Suppressor macrophage (primary cell): ENCODE data around the gene SFMBT2.
"Not testable (repeated sequence)": the region's sequence is repeated elsewhere in the genome, so short reads cannot be mapped to it uniquely, and the experiment has no call there.

Experiments
- DNase-seq, 4 experiments: peaks; one replicate each; pipeline ENCODE4 v3.0.0-alpha.2; 2020 to 2022

Gene SFMBT2

GRCh38 chr10:7210516-7210915, 200.3 kb downstream of the SFMBT2 start:
- DNase-seq, result no peak

GRCh38 chr10:7209458-7209857, 201.4 kb downstream of the SFMBT2 start:
- no peak for DNase-seq

DNA sequence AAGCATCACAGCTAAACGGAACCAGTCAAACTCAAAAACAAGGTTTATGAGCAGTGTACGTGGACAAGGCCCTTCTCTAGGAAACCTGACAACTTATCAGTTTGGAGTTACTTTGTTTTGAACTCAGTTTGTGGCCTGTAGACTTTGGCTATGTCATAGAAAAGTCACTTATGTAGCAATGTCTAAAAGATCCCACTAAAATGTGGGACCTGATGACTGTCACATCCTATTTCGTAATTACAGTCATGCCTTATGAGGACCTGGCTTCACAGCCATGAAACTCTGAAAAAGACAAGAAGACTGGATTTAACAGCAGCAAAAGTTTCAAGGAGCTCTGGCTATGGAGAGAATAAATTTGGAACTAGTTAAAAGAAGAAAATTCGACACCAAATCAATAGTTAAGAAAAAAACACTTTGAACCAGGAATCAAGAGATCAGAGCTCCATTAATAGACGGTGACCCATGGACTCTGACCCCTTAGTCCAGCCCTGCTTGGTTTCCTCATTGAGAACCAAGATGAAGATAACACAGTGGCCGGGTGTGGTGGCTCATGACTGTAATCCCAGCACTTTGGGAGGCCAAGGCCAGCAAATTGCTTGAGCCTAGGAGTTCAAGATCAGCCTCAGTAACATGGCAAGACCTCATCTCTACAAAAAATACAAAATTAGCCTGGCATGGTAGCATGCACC, 204.3 kb downstream of the SFMBT2 start:
- DNase-seq, result peak; percentile 37 to 79 (median 60)

DNA sequence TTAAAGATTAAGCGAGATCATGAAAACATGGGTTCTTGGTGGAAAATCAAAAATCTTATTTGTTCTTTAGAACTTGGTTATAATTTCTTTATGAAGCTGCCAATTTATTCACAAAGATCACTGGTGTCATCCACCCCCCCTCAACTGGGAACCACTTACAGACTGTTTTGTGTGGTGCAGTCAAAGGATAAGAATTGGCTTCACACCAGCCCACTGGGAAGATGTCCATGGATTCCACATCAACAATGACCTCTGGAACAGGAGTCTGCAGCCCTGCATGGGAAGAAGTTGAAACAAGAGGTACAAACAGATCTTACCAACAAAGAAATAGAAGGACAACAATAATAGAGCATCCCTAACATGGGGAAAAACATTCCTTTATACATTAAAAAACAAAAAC, 205.2 kb downstream of the SFMBT2 start:
- no peak for DNase-seq

DNA sequence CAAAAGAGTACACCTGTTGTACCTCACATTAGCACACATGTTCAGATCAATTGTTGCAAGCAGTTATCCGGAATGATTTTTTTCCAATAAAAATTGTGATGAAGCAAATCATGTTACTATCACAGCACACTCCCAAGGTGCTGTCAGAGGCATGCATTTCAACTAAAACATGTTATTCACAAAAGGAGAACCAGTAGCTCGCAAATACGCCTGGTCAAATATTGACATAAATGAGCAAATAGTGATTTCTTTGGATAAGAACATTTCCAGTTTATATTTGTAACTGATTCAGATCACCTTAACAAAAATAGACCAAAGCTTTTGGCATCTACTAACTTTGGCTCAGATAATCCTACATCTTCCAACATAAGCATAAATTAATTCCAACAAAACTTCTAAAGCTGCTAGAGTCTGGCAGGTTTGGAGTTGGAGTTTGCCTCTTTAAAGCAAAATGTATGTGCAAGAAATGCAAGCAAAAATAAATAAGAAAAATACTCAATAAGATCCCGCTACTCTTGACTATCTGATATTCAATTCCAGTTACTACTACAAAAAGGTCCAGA, 208.0 kb downstream of the SFMBT2 start:
- DNase-seq, result no peak

GRCh38 chr10:7199152-7199760, 211.6 kb downstream of the SFMBT2 start:
- DNase-seq, result no peak

DNA sequence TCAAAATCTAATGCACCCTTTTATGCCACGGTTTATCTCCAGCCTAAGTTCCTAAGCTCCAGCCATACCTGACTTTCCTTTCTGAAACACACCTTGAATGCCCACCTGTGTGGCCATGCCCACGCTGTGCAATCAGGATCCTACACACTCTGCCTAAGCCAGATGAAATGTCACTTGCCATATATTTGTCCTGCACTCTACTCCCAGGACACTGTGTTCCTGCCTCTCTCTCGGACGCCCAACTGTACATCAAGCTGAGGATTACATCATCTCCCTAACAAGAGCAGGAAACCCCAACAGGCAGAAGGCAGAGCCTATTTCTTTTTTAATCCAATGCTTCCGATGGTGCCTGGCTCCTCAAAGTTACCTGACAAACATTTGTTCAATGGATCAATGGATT, 214.6 kb downstream of the SFMBT2 start:
- no peak for DNase-seq

DNA sequence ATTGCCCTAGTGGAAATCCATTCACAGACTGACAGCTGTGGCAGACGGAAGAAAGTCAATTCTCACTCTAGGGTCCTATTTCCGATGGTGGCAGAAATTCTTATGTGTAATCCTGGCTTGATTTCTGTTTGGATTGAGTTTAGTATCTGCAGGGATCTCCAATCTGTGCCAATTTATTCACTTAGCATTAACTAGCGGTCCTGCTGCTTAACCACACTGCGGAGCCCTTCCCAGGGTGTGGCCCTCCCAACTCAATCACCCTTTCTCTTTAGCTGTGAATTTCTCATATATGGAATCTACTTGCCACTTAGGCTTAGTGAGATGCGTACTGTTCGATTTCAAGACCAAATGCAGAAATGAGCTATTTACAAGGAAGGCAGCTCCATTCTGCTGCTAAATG, 215.7 kb downstream of the SFMBT2 start:
- no peak for DNase-seq

DNA sequence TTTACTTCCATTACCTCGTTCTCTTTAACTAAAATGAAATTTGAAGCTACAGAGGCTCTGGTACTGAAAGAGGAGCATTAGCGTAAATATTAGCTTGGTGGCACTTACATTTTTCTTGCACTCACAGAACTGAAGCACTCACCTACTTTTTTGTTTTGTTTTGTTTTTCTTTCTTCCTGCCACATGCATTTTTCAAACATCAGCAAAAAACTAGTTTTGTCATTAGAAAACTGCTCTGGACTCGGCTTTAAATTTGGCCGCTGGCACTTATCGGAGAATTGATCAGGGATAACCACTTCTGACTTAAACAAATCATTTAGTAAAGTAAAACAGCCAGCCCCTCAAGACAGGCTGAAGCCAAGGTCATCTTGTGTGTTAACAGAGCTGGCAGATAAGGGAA, 216.3 kb downstream of the SFMBT2 start:
- DNase-seq, result no peak

DNA sequence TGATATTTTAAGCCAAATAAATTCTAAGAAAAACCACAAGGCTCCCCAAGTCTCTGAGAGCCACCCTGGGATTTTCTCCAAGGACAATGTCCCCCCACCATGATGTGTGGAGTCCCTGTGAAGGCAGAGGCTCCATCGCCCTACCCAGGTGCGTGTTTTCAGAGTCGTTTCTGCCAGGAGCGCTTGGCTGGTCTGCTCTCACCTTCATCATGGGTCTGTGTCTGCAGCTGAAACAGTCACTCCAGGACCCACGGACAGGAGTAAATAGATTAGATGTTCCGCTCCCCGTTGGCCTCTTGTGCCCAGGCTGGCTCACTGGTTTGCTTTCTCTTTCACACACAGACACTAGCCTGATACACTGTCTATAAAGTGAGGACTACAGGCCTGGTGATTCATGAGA, 217.5 kb downstream of the SFMBT2 start:
- DNase-seq, result no peak

GRCh38 chr10:7192831-7193361, 217.9 kb downstream of the SFMBT2 start:
- no peak for DNase-seq

- no peak for DNase-seq
These were observed 218.8 kb downstream of the SFMBT2 start for GRCh38 chr10:7192061-7192460.

- peak in 2 of 4 experiments; percentile 25 to 30 for DNase-seq
These were observed 220.1 kb downstream of the SFMBT2 start for GRCh38 chr10:7190772-7191171.

DNA sequence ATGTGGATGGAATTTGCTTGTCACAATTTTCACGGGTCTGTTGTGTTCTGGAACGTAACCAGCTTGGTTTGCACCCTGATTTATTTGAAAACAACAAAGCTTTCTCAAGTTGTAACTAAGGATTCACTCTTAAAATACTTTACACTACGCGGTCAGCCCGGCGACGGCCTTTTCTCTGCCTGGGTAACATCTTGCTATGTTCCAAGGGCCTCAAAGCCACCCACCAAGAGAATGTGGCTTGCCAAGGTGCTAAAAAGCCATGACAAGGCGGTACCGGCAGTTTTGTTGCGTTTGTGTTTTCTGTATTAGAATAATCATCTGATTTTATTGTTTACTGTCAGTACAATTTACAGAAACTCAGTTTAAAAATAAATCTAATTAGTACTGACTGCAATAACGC, 220.9 kb downstream of the SFMBT2 start:
- DNase-seq, result no peak

- DNase-seq, result peak; percentile 38 to 75 (median 59)
These were observed 222.3 kb downstream of the SFMBT2 start for GRCh38 chr10:7188456-7189050.

DNA sequence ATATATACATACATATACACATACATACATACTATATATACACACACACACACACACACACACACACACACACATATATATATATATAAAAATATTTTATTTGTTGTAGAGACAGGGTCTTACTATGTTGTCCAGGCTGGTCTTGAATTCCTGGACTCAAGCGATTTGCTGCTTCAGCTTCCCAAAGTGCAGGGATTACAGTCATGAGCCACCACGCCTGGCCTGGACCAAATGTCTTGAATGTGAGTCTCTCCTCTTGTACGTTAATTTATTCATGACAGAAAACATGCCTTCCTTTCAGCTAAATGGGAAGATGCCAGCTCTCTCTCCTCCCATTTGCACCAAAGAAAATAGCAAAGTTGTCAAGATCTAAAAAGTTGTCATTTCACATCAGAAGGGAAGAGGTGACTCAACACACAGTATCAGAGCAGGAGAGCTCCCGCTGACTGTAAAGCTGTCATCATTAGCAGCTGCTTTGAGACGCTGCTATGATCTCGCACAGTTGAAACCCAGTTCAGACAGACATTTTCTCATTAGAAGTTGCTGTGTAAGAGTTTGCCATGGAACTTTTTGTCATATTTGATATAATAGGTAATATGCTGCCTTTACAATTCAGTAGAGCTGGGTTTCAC, 224.3 kb downstream of the SFMBT2 start:
- DNase-seq, result peak; percentile 74 to 91 (median 78)

DNA sequence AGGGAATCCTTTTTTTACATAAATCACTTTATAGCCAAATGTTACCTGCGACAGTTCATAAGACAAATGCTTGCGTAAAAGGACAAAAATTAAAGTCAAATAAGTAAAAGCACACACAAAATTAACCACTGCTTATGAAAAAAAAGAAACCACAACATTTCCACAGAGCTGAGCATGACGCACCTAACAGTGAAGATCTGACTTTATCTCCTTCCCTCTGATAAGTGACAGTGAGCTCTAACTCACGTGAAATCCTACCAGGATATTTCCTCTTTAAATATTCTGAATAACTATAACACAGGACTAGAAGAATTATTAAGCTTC, 225.5 kb downstream of the SFMBT2 start:
- DNase-seq, result peak; percentile 64 to 86 (median 76)

GRCh38 chr10:7184660-7185366, 226.0 kb downstream of the SFMBT2 start:
- DNase-seq, result peak; percentile 90 to 98 (median 93)

DNA sequence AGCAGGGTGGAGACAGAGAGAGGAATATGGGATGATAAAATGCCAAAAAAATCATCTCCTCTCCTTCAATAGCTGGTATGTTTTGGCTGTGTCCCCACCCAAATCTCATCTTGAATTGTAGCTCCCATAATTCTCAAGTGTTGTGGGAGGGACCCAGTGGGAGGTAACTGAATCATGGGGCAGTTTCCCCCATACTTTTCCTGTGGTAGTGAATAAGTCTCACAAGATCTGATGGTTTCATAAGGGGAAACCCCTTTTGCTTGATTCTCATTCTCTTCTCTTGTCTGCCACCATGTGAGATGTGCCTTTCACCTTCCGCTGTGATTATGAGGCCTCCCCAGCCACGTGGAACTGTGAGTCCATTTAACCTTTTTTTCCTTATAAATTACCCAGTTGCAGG, 226.7 kb downstream of the SFMBT2 start:
- DNase-seq, result peak; percentile 21 to 67 (median 32)

- DNase-seq, result not testable (repeated sequence)
These were observed 228.5 kb downstream of the SFMBT2 start for GRCh38 chr10:7182327-7182726.

GRCh38 chr10:7181420-7181819, 229.4 kb downstream of the SFMBT2 start:
- DNase-seq, result no peak

- DNase-seq, result no peak
These were observed 231.3 kb downstream of the SFMBT2 start for GRCh38 chr10:7179536-7179935.

DNA sequence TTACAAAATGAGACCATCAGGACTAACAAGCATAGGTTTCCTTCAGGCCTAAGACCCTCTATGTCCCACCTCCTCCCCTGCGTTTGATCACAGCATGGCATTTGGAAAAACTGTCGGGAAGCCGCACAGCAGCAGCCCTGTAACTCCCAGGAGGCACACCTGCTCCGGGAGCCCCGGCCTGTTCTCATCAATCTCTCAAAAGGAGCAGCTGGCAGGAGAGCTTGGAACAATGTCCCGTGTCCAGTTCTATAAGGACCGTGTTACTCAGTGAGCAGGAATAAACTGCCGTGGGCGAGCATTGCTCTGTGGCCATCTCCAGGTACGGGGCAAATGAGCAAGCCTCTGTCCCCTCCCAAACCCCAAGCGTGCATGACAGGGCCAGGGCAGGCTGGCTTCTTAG, 236.9 kb downstream of the SFMBT2 start:
- no peak for DNase-seq
